PC-9 (cell line): ENCODE data around the gene CBFA2T3.

ENCODE experiments used
- CTCF ChIP-seq: fragments of 200-600 bp; sonication (generic); conservative IDR thresholded peaks from 2 replicates; pipeline ENCODE4 v1.6.1; 2017; ENCODE audit warnings: mixed run types, antibody characterized with exemption, mild to moderate bottlenecking, moderate library complexity
- EZH2 ChIP-seq: fragments of 200-600 bp; sonication (generic); IDR thresholded peaks from 2 replicates; pipeline ENCODE4 v1.8.0; 2017; ENCODE audit warnings: antibody characterized with exemption, low read depth

- no peak for TF ChIP-seq CTCF
- TF ChIP-seq EZH2, result no peak
These were observed 126.3 kb downstream of the CBFA2T3 start for GRCh38 chr16:88850531-88851199.
